ENCODE measurements around the gene GPC6.

GPC6 gene

GRCh38 chr13:93872786-93873347 lies 646.3 kb downstream of the GPC6 start:
- peak; percentile 94 for FAIRE-seq

DNA sequence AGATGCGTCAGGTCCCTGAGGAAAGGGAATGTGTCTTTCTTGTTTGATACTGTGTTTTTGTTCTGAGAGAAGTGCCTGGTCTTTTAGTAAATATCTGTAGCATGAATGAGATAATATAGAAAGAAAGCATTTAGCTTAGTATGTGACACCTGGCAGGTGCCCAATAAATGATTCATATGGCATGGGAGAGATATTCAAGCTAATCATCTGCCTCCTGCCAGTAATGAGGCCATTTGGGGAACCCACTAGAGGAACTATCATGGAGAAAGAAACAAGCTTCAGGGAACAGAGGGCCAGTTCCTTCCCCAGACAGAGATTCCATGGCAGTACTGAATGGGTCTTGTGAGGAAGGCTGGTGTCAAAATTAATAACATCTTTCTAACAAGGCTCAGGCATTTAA lies 648.9 kb downstream of the GPC6 start:
- no peak for FAIRE-seq

- no peak for FAIRE-seq
Observed at GRCh38 chr13:93876236-93876635, 649.6 kb downstream of the GPC6 start.

DNA sequence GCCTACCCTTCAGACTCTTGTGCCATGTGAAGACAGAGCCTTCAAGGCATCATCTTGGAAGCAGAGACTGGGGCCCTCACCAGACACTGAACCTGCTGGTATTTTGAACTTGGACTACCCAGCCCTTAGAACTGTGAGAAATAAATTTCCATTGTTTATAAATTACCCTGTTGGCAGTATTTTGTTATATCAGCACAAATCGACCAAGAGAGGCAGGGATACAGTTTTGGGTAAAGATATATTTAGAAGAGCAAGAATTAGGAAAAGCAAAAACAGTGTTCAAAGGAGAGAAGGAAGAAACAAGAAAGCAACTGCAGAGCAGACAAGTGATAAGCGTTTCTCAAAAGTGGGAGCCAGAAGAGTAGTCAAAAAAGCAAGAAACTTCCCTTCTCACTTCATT lies 652.1 kb downstream of the GPC6 start:
- no peak for FAIRE-seq

- FAIRE-seq = no peak
Observed at GRCh38 chr13:93881411-93881810, 654.8 kb downstream of the GPC6 start.

DNA sequence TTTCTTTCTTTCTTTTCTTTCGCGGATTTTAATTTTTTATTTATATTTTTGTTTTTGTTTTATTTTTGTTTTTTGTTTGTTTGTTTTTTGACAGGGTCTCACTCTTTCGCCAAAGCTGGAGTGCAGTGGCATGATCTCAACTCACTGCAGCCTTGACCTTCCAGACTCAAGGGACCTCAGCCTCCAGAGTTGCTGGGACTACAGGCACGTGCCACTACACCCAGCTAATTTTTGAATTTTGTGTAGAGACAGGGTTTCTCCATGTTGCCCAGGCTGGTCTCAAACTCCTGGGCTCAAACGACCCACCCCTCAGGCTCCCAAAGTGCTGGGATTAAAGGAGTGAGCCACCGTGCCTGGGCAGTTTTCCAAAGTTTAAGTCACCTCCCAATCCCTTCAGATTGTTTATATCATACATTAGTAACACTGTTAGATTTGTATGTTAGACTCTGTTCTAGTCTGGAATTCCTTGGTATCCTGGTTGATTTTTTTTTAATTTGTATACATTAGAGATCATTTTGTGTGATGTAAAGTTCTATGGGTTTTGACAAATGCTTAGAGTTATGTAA lies 655.6 kb downstream of the GPC6 start:
- FAIRE-seq = peak; percentile 26

DNA sequence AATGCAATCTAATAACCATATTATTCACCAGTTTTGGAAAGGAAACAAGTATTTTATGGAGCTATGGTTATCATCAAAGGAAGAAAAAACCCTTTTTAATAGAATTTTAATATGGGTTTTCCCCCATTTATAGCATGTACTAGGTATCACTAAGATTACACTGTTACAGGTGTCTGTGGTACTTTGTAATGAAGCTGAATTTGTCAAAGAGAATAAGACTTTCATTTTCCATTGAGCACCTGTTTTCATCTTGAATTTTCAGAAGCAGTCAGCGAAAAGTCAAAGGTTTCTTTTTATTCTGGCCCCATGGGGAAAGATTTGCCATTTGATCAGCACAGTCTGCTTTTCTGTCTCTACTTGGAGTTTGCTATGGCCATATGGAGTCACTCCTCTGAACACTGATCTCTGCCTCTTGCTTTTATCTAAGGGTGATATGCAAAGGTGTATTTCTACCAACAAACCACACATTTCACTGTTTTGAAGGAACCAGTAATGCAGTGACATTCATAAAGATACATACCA lies 662.9 kb downstream of the GPC6 start:
- no peak for FAIRE-seq

- FAIRE-seq = no peak
Observed at GRCh38 chr13:93899981-93900380, 673.4 kb downstream of the GPC6 start.

- no peak for FAIRE-seq
Observed at GRCh38 chr13:93900731-93901130, 674.1 kb downstream of the GPC6 start.

DNA sequence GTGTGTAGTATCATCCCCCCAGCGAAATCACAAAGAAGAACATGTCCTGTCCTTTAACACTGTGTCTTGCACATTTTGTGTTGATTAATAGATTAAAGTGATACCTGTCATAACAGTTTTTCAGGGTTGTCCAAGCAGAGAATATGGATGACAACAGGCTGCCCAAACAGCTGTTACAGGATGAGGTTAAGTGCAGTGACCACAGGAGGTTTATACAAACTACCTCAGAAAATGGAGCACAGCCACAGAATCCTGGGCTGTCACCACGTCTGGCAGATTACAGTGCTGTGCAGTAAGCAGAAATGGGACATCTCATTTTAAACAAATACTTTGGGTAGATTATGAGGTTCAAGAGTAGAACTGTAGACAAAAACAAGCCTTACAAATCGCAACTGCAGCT lies 677.3 kb downstream of the GPC6 start:
- no peak for FAIRE-seq

DNA sequence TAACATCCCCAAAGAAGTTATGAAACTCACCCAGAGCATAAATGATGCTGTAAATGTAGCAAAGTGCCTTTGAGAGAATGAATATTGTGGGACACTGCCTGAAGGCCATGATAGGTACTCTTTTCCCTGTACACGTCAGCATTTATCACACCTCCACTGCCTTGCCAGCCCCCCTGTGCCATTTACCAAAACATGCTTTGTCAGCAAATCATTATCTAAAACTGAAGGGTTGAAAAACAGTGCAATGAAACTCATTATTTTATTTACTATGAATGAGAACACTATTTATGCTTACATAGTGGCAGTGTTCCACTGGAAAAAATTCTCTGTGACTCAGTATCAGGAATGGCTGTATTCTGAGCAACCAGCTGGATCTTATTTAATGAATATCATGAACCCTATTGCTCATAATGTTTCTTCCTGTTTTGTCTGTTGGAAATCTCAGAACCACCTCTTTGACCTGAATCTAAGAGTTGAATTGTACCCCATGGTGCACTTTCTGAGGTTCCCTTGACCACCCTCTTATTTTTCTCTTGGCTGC lies 688.7 kb downstream of the GPC6 start:
- FAIRE-seq = peak; percentile 4

GRCh38 chr13:93922063-93922855 lies 695.7 kb downstream of the GPC6 start:
- no peak for FAIRE-seq

DNA sequence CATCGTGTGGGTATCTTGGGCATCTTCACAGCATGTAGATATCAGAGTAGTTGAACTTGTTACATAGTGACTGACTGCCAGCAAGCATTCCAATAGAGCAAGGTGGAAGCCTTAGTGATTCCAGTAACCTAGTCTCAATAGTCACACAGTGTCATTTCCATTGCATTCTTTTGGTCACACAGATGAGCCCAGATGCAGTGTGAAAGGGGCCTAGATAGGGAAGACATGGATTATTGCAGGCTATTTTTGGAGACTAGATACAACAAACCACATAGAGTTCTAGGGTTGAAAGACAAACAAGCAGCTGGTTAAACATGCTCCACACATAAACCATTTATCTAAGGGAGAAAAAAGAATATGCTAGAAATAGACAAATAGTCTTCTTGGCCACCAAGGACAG lies 699.4 kb downstream of the GPC6 start:
- FAIRE-seq = no peak

DNA sequence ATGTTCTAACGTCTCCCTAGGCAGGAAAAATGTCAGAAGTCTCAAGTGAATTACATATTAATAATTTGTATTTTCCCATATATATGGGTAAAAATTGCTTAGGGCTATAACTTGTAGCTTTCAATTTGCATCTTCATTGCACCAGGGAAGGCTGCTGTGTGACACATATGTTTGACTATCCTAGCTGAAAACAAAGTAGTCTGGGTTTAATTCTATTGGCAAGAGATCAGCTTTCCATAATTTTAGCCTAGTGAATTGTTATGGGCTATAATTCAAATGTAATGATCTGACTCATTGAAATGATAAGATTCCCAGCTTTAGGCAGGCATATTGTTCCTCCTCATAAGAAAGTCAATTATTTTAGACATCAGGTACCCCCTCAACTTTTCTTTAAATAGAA lies 699.8 kb downstream of the GPC6 start:
- FAIRE-seq = no peak

DNA sequence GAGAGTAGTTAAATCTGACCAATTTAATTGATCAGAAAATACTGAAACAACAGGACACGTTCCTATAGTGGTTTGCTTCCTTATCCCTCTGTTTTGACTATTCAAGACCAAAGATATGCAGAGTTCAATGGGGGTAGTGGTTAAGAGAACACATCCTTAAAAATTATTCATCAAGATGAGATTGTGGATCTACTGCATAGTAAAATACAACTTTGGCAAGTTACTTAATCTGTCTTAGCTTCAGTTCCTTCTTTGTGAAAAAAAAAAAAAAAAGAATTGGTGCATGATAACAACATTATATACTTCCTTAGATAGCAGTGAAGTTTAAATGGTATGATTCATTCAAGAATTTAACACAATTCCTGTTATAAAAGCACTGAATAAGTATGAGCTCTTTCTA lies 700.8 kb downstream of the GPC6 start:
- FAIRE-seq = no peak

DNA sequence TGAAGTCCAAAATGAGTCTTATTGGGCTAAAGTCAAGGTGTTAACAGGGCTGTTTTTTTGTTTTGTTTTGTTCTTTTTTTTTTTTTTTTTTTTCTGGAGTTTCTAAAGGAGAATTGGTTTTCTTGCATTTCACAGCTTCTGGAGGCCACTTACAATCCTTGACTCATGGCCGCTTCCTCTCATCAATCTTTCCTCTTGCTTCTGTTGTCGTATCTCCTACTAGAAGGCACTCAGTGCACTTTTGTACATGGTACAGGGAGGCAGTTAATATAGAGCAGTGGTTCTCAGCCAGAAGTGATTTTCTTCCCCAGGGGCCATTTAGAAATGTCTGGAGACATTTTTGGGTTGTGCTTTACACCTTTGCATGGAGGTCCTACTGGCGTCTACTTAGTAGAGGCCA lies 706.3 kb downstream of the GPC6 start:
- FAIRE-seq = no peak

DNA sequence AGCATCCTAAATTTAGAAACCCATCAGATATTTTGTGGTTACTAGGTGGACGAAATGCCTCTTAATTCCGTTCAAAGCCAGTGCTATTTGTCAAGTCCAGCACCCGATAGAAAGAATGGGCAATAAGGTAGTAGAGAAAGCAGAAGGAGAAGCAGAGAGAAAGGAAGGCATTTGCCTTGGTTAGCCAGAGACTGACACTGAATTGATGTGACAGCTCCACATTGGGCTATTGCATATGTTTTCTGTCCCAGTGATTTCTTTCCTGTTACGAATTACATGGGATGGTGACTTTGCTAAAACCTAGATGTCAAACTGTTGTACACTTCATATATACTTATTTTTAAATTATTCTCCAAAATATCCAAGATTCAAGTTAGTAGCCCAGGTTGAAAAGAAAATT lies 710.3 kb downstream of the GPC6 start:
- FAIRE-seq = no peak

- no peak for FAIRE-seq
Observed at GRCh38 chr13:93941444-93941843, 714.8 kb downstream of the GPC6 start.

- FAIRE-seq = no peak
Observed at GRCh38 chr13:93942016-93942415, 715.4 kb downstream of the GPC6 start.

DNA sequence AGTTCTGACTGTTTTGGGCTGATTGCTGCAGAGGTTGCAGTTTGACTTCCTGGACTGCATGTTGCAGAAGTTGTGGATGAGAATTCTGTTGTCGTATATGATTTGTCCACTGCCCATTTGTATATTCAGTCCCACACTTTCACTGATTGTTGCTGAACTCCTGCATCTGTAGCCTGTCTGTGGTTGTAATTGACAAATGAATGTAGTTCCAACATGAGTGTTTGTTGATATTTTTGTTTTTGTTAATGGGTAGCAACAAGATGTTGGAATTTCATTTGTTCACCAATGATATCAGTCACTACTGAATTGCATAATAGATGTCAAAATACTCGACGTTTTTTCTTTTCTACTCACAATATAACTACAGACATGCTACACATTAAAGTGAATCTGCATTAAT lies 719.0 kb downstream of the GPC6 start:
- FAIRE-seq = no peak

GRCh38 chr13:93946994-93947393 lies 720.4 kb downstream of the GPC6 start:
- FAIRE-seq = no peak

DNA sequence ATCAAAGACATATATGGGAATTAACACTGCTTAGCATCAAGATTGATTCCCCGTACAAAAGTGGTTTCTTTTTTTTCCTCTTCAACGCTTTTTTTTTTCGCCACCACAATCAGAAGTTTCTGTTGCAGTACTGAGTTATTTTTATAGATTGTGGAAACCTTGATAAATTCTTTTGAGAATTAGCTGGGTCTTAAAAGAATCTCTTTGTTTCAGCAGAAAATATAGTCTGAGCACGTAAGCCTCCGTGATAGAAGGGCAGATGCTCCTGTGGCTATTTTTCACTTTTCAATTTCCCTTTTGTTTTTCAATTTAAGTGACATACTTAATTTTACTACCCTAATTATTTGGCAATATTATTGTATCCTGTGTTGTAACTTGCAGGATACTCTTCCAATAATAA lies 721.0 kb downstream of the GPC6 start:
- no peak for FAIRE-seq

DNA sequence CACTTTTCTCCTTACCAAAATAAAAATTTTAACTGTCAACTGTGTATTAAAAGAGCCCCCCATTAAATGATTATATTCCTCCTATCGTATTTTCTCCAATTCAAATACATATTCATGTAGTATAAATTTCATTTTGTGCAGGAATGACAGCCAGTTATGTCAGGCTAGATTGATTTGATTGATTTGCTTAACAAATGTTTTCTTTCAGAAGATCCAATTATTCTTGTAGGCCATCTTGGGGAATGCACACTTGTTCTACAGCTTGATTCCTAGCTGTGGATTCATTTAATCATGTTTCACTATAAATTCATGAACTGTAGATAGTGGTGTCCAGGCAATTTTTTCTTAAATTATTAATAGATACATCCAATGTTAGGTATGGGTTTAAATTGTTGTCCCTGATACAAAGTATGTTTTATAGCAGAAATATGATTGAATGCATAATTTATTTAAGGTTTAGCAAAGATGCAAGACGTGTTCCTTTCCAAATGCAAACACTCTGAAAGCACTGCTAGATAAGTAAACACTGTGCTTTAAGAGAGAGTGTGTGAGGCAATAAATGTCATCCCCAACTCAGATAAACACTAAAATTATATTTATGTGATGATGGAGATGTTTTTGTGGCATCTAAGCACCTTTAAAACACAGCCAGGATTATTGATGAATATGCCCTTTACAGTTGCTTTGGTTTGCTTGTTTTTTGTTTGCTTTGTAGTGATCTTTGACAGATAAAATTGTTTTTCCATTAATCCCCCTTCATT lies 721.7 kb downstream of the GPC6 start:
- no peak for FAIRE-seq
